Gastrocnemius medialis (tissue), 4 donors: ENCODE measurements around the gene PPP1R1A.

ENCODE experiments used
- CTCF ChIP-seq, 5 experiments: fragments of 450-650 bp in 3 of 5; fragments of 200-600 bp in 2 of 5; sonication (generic) in 2 of 5; IDR thresholded peaks in 4 of 5; conservative IDR thresholded peaks in 1 of 5; 1 replicate in 4 of 5; 2 replicates in 1 of 5; pipeline ENCODE4 v1.5.1; 2016 to 2019; ENCODE audit warnings: antibody characterized with exemption in 5 of 5, mild to moderate bottlenecking in 3 of 5, moderate library complexity in 3 of 5
- POLR2A ChIP-seq, 2 donors: fragments of 450-650 bp; IDR thresholded peaks; one replicate each; pipeline ENCODE4 v1.6.1; 2017; ENCODE audit warnings: antibody characterized with exemption in 2 of 2, mild to moderate bottlenecking in 2 of 2, moderate library complexity in 2 of 2

DNA sequence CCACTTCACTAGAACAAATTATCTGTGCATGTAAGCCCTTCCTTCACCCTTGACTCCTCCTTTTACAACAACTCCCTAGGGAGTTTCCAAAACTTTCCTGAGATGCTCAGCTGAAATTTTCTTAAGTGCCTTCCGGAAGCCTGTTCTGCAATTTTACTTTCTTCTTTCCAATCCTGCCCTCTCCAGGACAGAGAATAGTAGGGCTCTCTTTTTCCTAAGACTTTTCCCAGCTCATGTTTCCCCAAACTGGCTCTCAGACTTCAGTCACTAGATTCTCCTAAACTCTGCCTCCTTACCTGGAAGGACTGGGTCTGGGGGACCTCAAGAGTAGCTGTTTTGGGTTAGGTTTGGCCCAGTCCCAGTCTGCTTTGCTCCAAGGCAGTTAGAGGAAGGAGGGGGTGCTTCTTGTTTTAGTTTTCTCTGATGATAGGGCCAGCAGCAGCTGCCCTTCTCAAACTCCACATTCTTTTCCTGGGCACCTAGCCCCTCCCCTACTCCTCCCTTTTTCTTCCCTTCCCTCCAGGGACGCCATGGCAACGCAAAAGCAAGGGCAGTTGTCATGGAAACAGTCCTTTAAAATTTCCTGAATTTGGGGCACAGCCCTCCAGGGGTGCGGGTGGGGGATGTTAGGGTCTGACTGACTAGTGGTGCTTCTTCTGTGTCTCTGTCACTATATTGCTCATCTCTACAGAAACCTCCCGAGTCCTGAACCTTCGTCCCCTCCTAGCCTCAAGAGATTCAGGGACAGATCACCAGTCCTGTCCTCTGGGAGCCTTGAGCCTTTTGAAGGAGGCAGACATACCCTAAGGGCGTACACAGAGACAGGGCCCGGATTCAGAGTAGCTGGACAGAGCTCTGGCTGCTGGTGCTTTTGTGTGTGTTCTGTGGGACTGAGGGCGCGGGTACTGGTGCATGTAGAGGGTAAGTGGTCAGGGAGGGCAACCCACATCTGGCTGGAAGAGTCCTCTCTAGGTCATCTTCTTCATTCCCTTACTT lies 17.0 kb downstream of the PPP1R1A start:
- TF ChIP-seq CTCF (IDR thresholded peaks at IDR 0.05 in 4 of 5, conservative IDR thresholded peaks at IDR 0.05 in 1 of 5): no peak
- no peak for TF ChIP-seq POLR2A (IDR thresholded peaks at IDR 0.05)
